Stimulated activated naive CD8-positive, alpha-beta T cell treated with anti-CD3 and anti-CD28 coated beads, Interleukin-15, amount 100 ng/mL, for 72 hours (primary cell): ENCODE measurements around the gene SETDB2.

Source experiments
- ATAC-seq: fragments of 150-1000 bp; cut with Tn5 transposase; 2 replicates; pipeline ENCODE4 v1.10.0; 2021; ENCODE audit warnings: mild to moderate bottlenecking, moderate library complexity
- DNase-seq, 2 donors: peaks; one replicate each; pipeline ENCODE4 v3.0.0; 2021 to 2022
- H3K27ac Mint-ChIP-seq, 2 donors: one replicate each; pipeline ENCODE4 v1.8.0; 2022; ENCODE audit warnings: mild to moderate bottlenecking in 2 of 2, mixed read lengths in 2 of 2, moderate library complexity in 2 of 2
- H3K27me3 Mint-ChIP-seq: one replicate; pipeline ENCODE4 v1.8.0; 2022; ENCODE audit warnings: mixed read lengths
- H3K4me1 Mint-ChIP-seq: one replicate; pipeline ENCODE4 v1.8.0; 2022; ENCODE audit warnings: mild to moderate bottlenecking, mixed read lengths
- H3K4me3 Mint-ChIP-seq, 2 donors: one replicate each; pipeline ENCODE4 v1.8.0; 2022; ENCODE audit warnings: mild to moderate bottlenecking in 2 of 2, mixed read lengths in 2 of 2, moderate library complexity in 1 of 2
- H3K9me3 Mint-ChIP-seq, 2 donors: one replicate each; pipeline ENCODE4 v1.8.0; 2022; ENCODE audit warnings: mixed read lengths in 2 of 2

SETDB2 gene

GRCh38 chr13:49443704-49444523 lies at the start of gene SETDB2, which contains the start of gene CAB39L:
Gene SETDB2 (plus strand): TSS chr13:49444274. CDS start chr13:49451894, 7,620 bp downstream.
Gene CAB39L (minus strand): TSS chr13:49444064. CDS start chr13:49382910, 61,154 bp downstream.
- DNase-seq, result peak; percentile 99

DNA sequence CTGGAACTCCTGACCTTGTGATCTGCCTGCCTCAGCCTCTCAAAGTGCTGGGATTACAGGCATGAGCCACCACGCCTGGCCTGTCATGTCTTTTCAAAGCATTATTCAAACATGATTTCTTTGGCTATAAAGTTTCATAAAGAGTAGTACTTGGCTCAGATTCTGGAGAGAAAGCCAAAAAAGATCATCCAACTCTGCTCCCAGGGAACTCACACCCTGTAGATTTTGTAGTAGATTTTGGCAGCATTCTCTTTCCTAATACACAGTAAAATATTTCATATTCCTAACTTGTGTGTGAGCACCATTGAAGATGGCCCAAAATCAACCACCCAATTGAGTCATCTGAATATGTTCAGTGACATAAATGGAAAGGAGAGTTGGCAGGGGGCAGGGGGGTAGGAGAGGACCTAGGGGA lies 48.6 kb upstream of the SETDB2 start:
- H3K27ac Mint-ChIP-seq, result no peak overlapping the region
- no peak for ATAC-seq
- no peak for DNase-seq
- H3K4me1 Mint-ChIP-seq, result no peaks in the 10 kb centered on the region
- no peak overlapping the region for H3K4me3 Mint-ChIP-seq
- H3K27me3 Mint-ChIP-seq, result no peaks in the 10 kb centered on the region
- no peaks in the 10 kb centered on the region for H3K9me3 Mint-ChIP-seq

More at GRCh38 chr13:49443704-49444523, at the start of gene SETDB2, which contains the start of gene CAB39L:
- H3K4me1 Mint-ChIP-seq, result peaks cover 50% of the 10 kb centered on the region
- H3K4me3 Mint-ChIP-seq, result peak within 1 kb of the TSS; percentile 87 to 95
- H3K27me3 Mint-ChIP-seq, result no peaks in the 10 kb centered on the region
- peak within 1 kb of the TSS; percentile 98 to 99 for H3K27ac Mint-ChIP-seq
- ATAC-seq, result peak; percentile 96
- H3K9me3 Mint-ChIP-seq, result no peaks in the 10 kb centered on the region

GRCh38 chr13:49395878-49396380 lies 48.1 kb upstream of the SETDB2 start:
- no peaks in the 10 kb centered on the region for H3K9me3 Mint-ChIP-seq
- no peaks in the 10 kb centered on the region for H3K4me1 Mint-ChIP-seq
- H3K27me3 Mint-ChIP-seq, result no peaks in the 10 kb centered on the region
- no peak overlapping the region for H3K27ac Mint-ChIP-seq
- DNase-seq, result no peak
- H3K4me3 Mint-ChIP-seq, result no peak overlapping the region
- ATAC-seq, result no peak

- ATAC-seq (no peak), DNase-seq (no peak)
- Mint-ChIP-seq H3K4me3 (no peak overlapping the region), H3K27me3 (no peaks in the 10 kb centered on the region), H3K27ac (no peak overlapping the region), H3K4me1 (no peaks in the 10 kb centered on the region), H3K9me3 (peaks cover 5 to 14% of the 10 kb centered on the region in 2 donors)
Measured at GRCh38 chr13:49399801-49400472, 44.1 kb upstream of the SETDB2 start.

DNA sequence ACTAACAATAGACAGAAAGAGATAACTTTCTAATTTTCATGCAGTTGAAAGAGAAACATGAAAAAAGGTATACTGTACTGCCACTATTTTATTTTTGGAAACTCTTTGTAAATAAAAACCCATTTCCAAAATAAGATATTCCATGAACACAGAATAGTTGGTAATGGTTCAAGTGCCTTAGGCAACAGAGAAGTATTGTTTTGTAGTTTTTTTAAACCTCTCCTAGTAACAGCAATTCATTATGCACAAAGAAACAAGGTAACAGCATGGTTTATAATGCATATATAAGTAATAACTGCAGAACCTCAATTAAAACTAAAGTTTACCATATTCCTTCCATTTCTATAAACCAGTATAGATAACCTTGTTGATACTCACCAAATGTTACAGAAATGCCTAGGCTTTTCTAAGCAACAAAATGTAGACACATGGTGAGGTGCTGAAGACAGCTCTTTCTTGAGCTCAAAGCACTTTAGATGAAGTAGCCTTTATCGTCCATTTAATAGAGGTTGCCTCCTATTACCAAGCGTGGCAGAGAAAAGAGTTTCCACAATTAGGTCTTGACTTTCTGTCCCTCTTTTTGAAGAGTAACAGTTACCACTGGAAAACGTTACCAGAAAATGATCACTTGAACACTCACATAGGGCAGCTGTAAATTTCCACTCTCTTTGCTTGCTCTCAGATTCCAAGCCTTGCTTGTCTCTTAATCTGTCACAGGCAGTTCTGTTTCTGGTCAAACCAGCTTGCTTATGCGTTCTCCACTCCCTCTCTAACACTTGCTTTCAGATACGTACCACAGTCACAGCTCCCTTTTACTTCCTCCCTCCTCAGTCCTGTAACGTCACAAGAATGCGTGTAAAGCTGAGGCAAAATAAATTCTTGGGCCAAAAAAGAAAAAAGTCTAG lies 43.1 kb upstream of the SETDB2 start:
- no peak for DNase-seq
- Mint-ChIP-seq H3K4me1 (no peaks in the 10 kb centered on the region), H3K27ac (no peak overlapping the region), H3K27me3 (no peaks in the 10 kb centered on the region), H3K4me3 (no peak overlapping the region), H3K9me3 (peaks cover 14 to 25% of the 10 kb centered on the region in 2 donors)
- ATAC-seq, result no peak

DNA sequence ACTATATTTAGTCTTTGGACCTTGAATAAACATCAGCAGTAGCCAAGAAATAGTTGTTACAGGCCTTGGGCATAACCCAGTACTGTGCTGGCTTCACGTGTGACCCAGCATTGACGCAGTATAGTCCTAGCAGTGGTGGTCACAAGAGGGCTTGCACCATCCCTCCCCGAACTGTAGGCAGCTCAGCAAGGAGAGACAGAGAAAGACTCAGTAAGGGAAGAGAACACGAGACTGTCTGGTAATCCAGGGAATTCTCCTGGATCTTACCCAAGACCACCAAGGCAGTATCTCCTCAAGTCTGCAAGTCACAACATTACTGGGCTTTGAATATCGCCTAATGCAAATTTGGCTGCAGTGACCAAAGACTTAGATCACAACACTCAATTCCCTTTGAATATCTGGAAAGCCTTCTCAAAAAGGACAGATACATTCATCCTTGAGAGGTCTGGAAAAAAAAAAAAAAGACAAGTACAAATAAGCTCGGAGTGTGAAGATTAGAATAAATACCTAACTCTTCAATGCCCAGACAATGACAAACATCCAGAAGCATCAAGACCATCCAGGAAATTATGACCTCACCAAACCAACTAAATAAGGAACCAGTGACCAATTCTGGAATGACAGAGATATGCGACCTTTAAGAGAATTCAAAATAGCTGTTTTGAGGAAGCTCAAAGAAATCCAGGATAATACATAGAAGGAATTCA lies 39.9 kb upstream of the SETDB2 start:
- Mint-ChIP-seq H3K4me1 (no peaks in the 10 kb centered on the region), H3K27me3 (no peaks in the 10 kb centered on the region), H3K9me3 (peaks cover 14 to 25% of the 10 kb centered on the region in 2 donors), H3K4me3 (no peak overlapping the region), H3K27ac (no peak overlapping the region)
- no peak for DNase-seq
- ATAC-seq, result no peak

DNA sequence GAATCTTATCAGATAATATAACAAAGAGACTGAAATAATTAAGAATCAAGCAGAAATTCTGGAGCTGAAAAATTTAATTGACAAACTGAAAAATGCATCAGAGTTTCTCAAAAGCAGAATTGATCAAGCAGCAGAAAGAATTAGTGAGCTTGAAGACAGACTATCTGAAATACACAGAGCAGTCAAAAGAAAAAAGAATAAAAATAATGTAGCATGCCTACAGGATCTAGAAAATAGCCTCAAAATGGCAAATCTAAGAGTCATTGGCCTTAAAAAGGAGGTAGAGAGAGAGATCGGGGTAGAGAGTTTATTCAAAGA lies 39.4 kb upstream of the SETDB2 start:
- Mint-ChIP-seq H3K4me3 (no peak overlapping the region), H3K27ac (no peak overlapping the region), H3K4me1 (no peaks in the 10 kb centered on the region), H3K27me3 (no peaks in the 10 kb centered on the region), H3K9me3 (peaks cover 14 to 25% of the 10 kb centered on the region in 2 donors)
- DNase-seq (no peak), ATAC-seq (no peak)

DNA sequence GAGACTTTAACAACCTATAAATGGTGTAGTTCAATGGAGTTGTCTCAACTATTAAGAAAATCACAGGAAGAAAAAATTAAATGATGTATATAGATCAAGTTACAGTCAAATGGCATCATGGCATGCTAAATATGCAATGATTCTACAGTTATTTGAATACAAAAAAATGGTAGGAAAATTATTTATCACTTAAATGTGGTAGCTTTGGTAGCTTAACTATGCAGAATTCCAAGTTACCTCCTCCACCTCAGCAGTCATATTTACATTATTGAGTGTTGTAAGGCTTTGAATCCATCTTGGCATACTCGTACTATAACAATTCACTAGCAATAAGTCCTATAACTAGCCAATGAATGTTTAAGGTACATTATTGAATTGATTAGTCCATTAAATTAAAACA lies 37.0 kb upstream of the SETDB2 start:
- no peak for ATAC-seq

GRCh38 chr13:49407936-49408335 lies 36.1 kb upstream of the SETDB2 start:
- Mint-ChIP-seq H3K4me3 (no peak overlapping the region), H3K27ac (no peak overlapping the region), H3K9me3 (peaks cover 14 to 25% of the 10 kb centered on the region in 2 donors), H3K4me1 (no peaks in the 10 kb centered on the region), H3K27me3 (no peaks in the 10 kb centered on the region)
- DNase-seq, result no peak
- no peak for ATAC-seq

More for the DNA sequence above, 37.0 kb upstream of the SETDB2 start:
- H3K27ac Mint-ChIP-seq, result no peak overlapping the region
- no peaks in the 10 kb centered on the region for H3K27me3 Mint-ChIP-seq
- H3K9me3 Mint-ChIP-seq, result peaks cover 14 to 25% of the 10 kb centered on the region in 2 donors
- H3K4me1 Mint-ChIP-seq, result no peaks in the 10 kb centered on the region
- no peak for DNase-seq
- no peak overlapping the region for H3K4me3 Mint-ChIP-seq

GRCh38 chr13:49409008-49409407 lies 35.1 kb upstream of the SETDB2 start:
- peaks cover 14 to 20% of the 10 kb centered on the region in 2 donors for H3K9me3 Mint-ChIP-seq
- H3K4me1 Mint-ChIP-seq, result no peaks in the 10 kb centered on the region
- H3K27ac Mint-ChIP-seq, result peak overlapping the region in 1 of 2 donors; percentile 2
- H3K4me3 Mint-ChIP-seq, result no peak overlapping the region
- H3K27me3 Mint-ChIP-seq, result no peaks in the 10 kb centered on the region
- DNase-seq, result no peak
- no peak for ATAC-seq

DNA sequence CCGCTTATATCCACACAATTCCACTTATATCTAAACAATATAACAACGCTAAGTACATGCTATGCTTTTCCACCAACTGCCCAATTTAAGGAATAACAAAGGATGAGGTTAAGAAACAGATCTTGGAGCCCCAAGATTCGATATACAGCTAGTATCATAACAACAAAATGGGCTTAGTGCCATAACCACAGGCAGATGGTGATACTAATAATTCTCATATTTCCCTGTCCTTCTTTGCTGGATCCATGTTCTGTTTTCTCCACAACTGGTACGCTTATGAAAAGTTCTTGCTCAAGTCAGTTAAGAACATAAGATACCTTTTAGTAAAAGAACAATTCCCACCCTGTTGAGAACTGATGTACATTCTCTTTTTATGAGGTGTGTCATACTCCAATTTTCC lies 34.1 kb upstream of the SETDB2 start:
- H3K4me1 Mint-ChIP-seq, result no peaks in the 10 kb centered on the region
- DNase-seq (no peak), ATAC-seq (no peak)
- no peaks in the 10 kb centered on the region for H3K27me3 Mint-ChIP-seq
- H3K4me3 Mint-ChIP-seq, result no peak overlapping the region
- H3K27ac Mint-ChIP-seq, result no peak overlapping the region
- peaks cover 9 to 10% of the 10 kb centered on the region in 2 donors for H3K9me3 Mint-ChIP-seq

- H3K27ac Mint-ChIP-seq, result no peak overlapping the region
- no peak for DNase-seq
- H3K4me1 Mint-ChIP-seq, result no peaks in the 10 kb centered on the region
- peaks cover 4 to 6% of the 10 kb centered on the region in 2 donors for H3K9me3 Mint-ChIP-seq
- H3K27me3 Mint-ChIP-seq, result no peaks in the 10 kb centered on the region
- no peak for ATAC-seq
- H3K4me3 Mint-ChIP-seq, result no peak overlapping the region
Measured at GRCh38 chr13:49410477-49410876, 33.6 kb upstream of the SETDB2 start.

DNA sequence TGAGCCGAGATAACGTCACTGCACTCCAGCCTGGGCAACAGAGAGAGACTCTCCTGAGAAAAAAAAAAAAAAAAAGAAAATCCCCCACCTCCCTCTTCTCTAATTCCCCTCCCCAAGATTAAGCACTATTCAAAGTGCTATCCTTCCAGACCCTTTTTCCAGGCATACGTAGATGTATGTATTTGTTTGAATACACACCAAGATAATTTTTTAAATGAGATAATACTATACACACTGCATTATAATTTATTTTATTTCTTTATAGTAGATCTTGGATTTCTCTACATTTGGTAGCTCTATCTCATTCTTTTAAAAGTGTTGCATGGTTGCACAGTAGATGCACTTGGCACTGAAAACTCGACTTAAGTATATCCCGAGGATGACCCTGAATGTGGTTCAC lies 32.7 kb upstream of the SETDB2 start:
- H3K27ac Mint-ChIP-seq, result no peak overlapping the region
- H3K4me3 Mint-ChIP-seq, result no peak overlapping the region
- DNase-seq, result no peak
- ATAC-seq, result no peak
- H3K4me1 Mint-ChIP-seq, result no peaks in the 10 kb centered on the region
- H3K27me3 Mint-ChIP-seq, result no peaks in the 10 kb centered on the region
- no peaks in the 10 kb centered on the region for H3K9me3 Mint-ChIP-seq

- ATAC-seq (no peak), DNase-seq (no peak)
- Mint-ChIP-seq H3K9me3 (no peaks in the 10 kb centered on the region), H3K4me1 (no peaks in the 10 kb centered on the region), H3K4me3 (no peak overlapping the region), H3K27me3 (no peaks in the 10 kb centered on the region), H3K27ac (no peak overlapping the region)
Measured at GRCh38 chr13:49412749-49413148, 31.3 kb upstream of the SETDB2 start.

DNA sequence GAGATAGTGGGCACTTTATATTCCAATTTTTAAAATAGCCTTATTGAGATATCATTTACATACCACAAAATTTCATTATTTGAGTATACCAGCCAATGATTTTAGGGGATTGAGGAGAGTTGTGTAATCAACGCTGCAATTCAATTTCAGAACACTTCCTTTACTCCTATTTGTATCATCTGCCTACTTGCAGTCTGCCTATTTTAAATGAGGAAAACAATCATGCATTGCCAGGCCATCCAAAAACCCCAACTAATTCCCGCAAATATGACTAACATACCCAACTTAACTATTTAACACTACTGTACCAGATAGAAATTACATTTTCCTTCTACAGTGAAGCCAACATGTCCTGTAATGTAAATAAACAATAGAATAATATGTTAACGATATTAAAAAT lies 26.9 kb upstream of the SETDB2 start:
- DNase-seq (no peak), ATAC-seq (no peak)
- Mint-ChIP-seq H3K27ac (no peak overlapping the region), H3K4me1 (no peaks in the 10 kb centered on the region), H3K4me3 (no peak overlapping the region), H3K9me3 (no peaks in the 10 kb centered on the region), H3K27me3 (no peaks in the 10 kb centered on the region)
